GM12874 (cell line): Measurements from ENCODE around the gene TEK.

Source experiments
- CTCF ChIP-seq: IDR thresholded peaks from 2 replicates; pipeline ENCODE4 v1.5.1; 2011; ENCODE audit warnings: low read depth, mild to moderate bottlenecking, control low read depth, low read length, moderate library complexity; ENCODE audit not compliant: insufficient read depth

Gene TEK

GRCh38 chr9:27086818-27087680 is 22.0 kb upstream of the TEK start:
- TF ChIP-seq CTCF: no peak

DNA sequence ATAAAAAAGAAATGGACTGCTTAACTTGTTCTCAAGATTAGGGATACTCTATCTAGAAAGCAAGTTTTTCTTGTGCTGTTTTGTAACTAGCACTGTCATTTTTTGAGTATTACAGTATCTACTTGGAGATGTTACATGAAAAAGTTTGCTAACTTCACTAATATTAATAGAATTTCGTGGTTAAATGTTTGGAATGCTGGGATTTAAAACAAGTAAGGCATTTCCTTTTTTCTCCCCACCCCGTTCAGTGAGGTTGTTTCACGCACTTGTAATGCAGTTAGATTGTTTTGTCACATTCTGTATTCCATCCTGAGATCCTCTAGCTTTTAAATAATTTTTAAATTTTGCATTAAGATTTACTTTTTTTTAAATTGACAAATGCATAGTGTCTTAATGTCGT is 20.0 kb upstream of the TEK start:
- TF ChIP-seq CTCF: no peak

DNA sequence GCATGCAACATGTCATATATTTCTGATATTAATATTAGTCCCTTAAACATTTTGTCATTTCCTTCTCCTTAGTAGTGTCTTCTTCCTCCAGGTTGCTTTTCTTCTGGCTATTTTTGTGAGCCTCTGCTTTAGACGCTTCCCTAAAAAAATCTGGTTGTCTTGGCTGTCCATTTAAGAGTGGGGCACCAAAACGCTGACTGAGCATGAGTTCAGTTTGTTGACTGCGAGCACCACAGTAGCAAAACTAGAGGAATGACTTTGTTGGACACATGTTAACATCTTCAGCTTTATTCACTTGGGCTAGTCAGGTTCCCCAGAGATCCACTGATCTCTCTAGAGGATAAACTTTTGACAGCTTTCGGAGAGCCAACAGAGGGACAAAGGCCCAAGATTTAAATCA is 19.3 kb upstream of the TEK start:
- TF ChIP-seq CTCF: no peak

DNA sequence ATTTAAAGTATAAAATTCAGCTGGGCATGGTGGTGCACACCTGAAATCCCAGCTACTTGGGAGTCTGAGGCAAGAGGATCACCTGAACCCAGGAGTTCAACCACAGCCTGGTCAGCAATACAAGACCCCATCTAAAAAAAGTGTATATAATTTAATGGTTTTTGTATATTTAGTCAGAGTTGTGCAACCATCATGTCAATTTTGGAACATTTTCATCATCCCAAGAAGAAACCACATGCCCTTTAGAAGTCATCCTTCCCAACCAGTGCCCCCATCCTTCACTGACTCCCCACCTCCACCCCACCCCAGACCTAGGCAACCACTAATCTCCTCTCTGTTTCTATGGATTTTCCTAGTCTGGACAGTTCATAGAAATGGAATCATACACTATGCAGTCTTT is 18.8 kb upstream of the TEK start:
- TF ChIP-seq CTCF: no peak

GRCh38 chr9:27090711-27091110 is 18.3 kb upstream of the TEK start:
- TF ChIP-seq CTCF: no peak

DNA sequence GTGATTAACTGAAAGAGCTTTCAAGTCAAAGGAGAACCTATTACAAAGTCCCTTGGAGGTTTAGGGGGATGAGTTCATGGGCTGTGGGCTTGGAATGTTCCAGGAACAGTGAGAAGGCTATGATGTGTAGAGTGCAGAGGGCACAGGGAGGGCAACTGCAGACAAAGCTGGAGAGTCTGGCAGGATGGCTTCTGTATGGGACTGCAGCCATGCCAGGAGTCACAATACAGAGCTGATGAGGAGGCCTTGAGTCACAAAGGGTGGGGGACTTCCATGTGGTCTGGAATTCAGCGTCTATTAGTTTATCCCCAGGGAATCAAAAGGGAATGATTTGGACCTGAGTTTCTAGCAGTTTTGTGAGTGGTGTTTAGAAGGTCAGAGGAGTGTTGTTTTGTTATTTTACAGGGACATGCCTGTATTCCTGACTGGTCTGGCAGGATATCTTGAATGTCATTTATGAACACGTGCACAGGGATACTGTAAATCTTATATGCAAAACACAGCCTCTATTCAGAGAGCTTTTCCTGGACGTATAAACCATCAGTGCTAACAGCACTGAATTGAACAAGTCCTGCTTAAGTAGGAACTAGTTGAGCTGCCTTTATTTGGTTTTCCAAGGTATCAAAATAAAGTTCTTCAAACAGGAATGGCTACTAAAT is 14.3 kb upstream of the TEK start:
- no peak for TF ChIP-seq CTCF

- TF ChIP-seq CTCF: no peak
These were observed 1.8 kb upstream of the TEK start for GRCh38 chr9:27107241-27107640.
